H1 (cell line): ENCODE data around the gene ABCF2. TPM values are rescaled to one million over a fixed set of nuclear protein-coding genes. Genes with fewer than 3 reads are reported as not detected.

Source experiments
- ASH2L ChIP-seq: fragments of 200-600, 300-600 bp; sonication (generic); IDR thresholded peaks from one replicate; pipeline ENCODE4 v1.7.1; 2017; ENCODE audit warnings: low read length
- BRCA1 ChIP-seq: IDR thresholded peaks from 2 replicates; pipeline ENCODE4 v1.6.1; 2012; ENCODE audit warnings: low read depth, low read length, improper control_type of control experiment
- CBX5 ChIP-seq: fragments of 300-800, 300-1000 bp; sonication (generic); IDR thresholded peaks from 2 replicates; pipeline ENCODE4 v1.7.1; 2016; ENCODE audit warnings: antibody characterized with exemption, low read length, low read depth
- CBX8 ChIP-seq: fragments of 300-800, 300-1000 bp; sonication (generic); IDR thresholded peaks from 2 replicates; pipeline ENCODE4 v1.7.1; 2016; ENCODE audit warnings: low read depth, low read length, borderline replicate concordance
- EP300 ChIP-seq, 2 experiments: IDR thresholded peaks; 1 replicate in 1 of 2; 2 replicates in 1 of 2; pipeline ENCODE4 v1.6.1; 2011 to 2012; ENCODE audit warnings: low read depth in 2 of 2, low read length in 2 of 2, mild to moderate bottlenecking in 2 of 2, borderline replicate concordance in 1 of 2, inconsistent platforms in 1 of 2, moderate library complexity in 1 of 2
- HDAC2 ChIP-seq, 2 experiments: fragments of 300-600 bp in 1 of 2; sonication (generic) in 1 of 2; IDR thresholded peaks; 2 replicates each; pipeline ENCODE4 v1.6.1; 2011 to 2012; ENCODE audit warnings: low read depth in 2 of 2, low read length in 2 of 2, mild to moderate bottlenecking in 2 of 2, moderate library complexity in 2 of 2, borderline replicate concordance in 1 of 2, inconsistent platforms in 1 of 2
- PHF8 ChIP-seq: fragments of 200-600 bp; sonication (generic); conservative IDR thresholded peaks from 2 replicates; pipeline ENCODE4 v1.7.1; 2012; ENCODE audit warnings: low read depth, mild to moderate bottlenecking, inconsistent platforms, low read length, moderate library complexity
- POU5F1 ChIP-seq: IDR thresholded peaks from 2 replicates; pipeline ENCODE4 v1.6.1; 2011; ENCODE audit warnings: low read depth, mild to moderate bottlenecking, low read length, moderate library complexity
- RAD21 ChIP-seq, 2 experiments: IDR thresholded peaks in 1 of 2; conservative IDR thresholded peaks in 1 of 2; 2 replicates each; pipeline ENCODE4 v1.6.1; 2011; ENCODE audit warnings: low read depth in 2 of 2, low read length in 2 of 2, improper control_type of control experiment in 1 of 2, inconsistent platforms in 1 of 2, mild to moderate bottlenecking in 1 of 2, moderate library complexity in 1 of 2
- RNF2 ChIP-seq: fragments of 200-900, 300-1000 bp; sonication (generic); IDR thresholded peaks from 2 replicates; pipeline ENCODE4 v1.7.1; 2016; ENCODE audit warnings: borderline replicate concordance, low read depth, mild to moderate bottlenecking, antibody characterized with exemption, low read length; ENCODE audit not compliant: poor library complexity, severe bottlenecking; ENCODE audit errors: missing control alignments
- SAP30 ChIP-seq: fragments of 300-600 bp; sonication (generic); IDR thresholded peaks from 2 replicates; pipeline ENCODE4 v1.7.1; 2012; ENCODE audit warnings: low read length, moderate library complexity, mild to moderate bottlenecking, inconsistent platforms; ENCODE audit not compliant: insufficient read depth, insufficient replicate concordance
- TCF12 ChIP-seq: IDR thresholded peaks from 2 replicates; pipeline ENCODE4 v1.6.1; 2011; ENCODE audit warnings: low read depth, mild to moderate bottlenecking, low read length
- USF2 ChIP-seq: IDR thresholded peaks from 2 replicates; pipeline ENCODE4 v1.6.1; 2011; ENCODE audit warnings: low read length, improper control_type of control experiment
- ZNF274 ChIP-seq: IDR thresholded peaks from 2 replicates; pipeline ENCODE4 v1.7.0; 2012; ENCODE audit warnings: low read length, borderline replicate concordance; ENCODE audit errors: extremely low read depth
- polyA plus RNA-seq, 7 experiments: library from polyadenylated mRNA; depleted of rRNA in 3 of 7; stranded (reverse) in 5 of 7; unstranded in 2 of 7; fragments of >200 nt in 5 of 7; fragments of 200-250 nt in 2 of 7; gene quantifications; 1 replicate in 5 of 7; 2 replicates in 1 of 7; 4 replicates in 1 of 7; pipeline versions ENCODE4 v1.2.1 to v1.2.3, GENCODE V29; 2011 to 2013; ENCODE audit warnings: missing spikeins in 2 of 7, mixed read lengths in 2 of 7
- total RNA-seq: library from RNA; stranded (reverse); fragmentation: NEBNext Ultra II Directional; extraction: Animal tissue kit (Norgen Biotek cat#: 25700); gene quantifications from 2 replicates; pipeline ENCODE4 v1.2.1, GENCODE V29; 2021
- TF ChIP-seq, protein P1 (sequence below): IDR thresholded peaks from 2 replicates; pipeline ENCODE4 v1.6.1; 2012; ENCODE audit warnings: inconsistent platforms
- TF ChIP-seq, protein P2 (sequence below): IDR thresholded peaks from 2 replicates; pipeline ENCODE4 v1.6.1; 2011; ENCODE audit warnings: low read depth, mild to moderate bottlenecking, low read length; ENCODE audit not compliant: insufficient read depth
- TF ChIP-seq, protein P3 (sequence below): IDR thresholded peaks from 2 replicates; pipeline ENCODE4 v1.6.1; 2012; ENCODE audit warnings: low read length, inconsistent platforms

ABCF2 gene
- total and polyA plus RNA-seq, 2 of the 8 experiments (the other 6 are each of a cell fraction or from before 2014, with no cell fraction given): 28.0 to 55.0 TPM

DNA sequence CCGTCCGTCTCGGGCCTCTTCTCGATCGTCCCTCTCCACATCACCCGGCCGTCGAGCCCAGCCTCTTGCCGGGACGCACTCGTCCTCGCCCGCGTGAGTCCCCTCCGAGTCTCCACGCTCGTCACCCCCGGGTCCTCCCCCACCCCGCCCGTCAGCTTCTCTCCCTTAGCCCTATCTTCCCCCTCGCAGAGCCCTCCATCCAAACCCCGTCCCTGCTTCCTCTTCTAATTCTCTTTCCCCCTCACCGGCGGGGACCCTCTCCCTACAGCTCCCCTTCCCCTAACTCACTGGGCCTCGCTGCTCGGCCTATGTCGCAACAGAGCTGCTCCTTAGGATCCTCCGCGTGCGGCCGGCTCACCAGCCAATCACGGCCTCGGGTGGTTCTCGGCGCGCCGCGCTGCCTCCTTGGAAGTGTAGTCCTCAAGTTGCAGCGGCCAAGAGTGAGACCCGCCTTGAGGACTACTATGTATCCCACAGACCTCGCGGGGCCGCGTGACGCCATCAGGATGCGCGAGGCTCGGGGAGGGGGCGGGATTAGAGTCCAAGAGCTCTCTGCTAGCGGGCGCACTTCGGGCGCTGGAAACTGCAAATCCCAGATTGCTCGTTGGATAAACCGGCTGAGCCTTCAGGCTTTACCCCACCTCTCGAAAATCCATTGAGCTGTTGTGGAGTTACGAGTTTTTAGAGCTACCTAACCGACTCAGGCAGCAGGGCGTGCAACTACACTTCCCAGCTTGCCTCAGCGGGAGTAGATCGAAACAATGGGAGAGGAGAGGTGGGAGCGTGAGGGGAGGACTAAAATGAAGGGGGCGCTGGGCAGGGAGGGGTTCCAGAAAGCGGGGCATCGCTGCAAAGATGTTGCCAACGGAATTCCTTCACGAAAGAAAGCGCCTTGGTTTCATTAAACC is at the start of gene ABCF2 (continued):
- TF ChIP-seq USF2 (no peak), PHF8 (peak; percentile 71), HDAC2 (IDR thresholded peaks at IDR 0.05; ENCODE audit: borderline replicate concordance in 1 of 2, low read depth in 2 of 2, low read length in 2 of 2) (no peak; a peak in 1 of 4 replicates), ZNF274 (no peak), RNF2 (no peak), BRCA1 (no peak), SAP30 (peak; percentile 43), CBX8 (no peak), RAD21 (IDR thresholded peaks at IDR 0.05 in 1 of 2, conservative IDR thresholded peaks at IDR 0.05 in 1 of 2; ENCODE audit: low read depth in 2 of 2, low read length in 2 of 2) (no peak), TCF12 (no peak), EP300 (IDR thresholded peaks at IDR 0.05; ENCODE audit: borderline replicate concordance in 1 of 2, low read depth in 2 of 2, low read length in 2 of 2) (no peak), ASH2L (peak; percentile 79), POU5F1 (no peak), CBX5 (no peak)
- TF ChIP-seq, protein P1, sequence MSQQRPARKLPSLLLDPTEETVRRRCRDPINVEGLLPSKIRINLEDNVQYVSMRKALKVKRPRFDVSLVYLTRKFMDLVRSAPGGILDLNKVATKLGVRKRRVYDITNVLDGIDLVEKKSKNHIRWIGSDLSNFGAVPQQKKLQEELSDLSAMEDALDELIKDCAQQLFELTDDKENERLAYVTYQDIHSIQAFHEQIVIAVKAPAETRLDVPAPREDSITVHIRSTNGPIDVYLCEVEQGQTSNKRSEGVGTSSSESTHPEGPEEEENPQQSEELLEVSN: no peak
- TF ChIP-seq, protein P2, sequence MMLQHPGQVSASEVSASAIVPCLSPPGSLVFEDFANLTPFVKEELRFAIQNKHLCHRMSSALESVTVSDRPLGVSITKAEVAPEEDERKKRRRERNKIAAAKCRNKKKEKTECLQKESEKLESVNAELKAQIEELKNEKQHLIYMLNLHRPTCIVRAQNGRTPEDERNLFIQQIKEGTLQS: peak; percentile 87
- TF ChIP-seq, protein P3, sequence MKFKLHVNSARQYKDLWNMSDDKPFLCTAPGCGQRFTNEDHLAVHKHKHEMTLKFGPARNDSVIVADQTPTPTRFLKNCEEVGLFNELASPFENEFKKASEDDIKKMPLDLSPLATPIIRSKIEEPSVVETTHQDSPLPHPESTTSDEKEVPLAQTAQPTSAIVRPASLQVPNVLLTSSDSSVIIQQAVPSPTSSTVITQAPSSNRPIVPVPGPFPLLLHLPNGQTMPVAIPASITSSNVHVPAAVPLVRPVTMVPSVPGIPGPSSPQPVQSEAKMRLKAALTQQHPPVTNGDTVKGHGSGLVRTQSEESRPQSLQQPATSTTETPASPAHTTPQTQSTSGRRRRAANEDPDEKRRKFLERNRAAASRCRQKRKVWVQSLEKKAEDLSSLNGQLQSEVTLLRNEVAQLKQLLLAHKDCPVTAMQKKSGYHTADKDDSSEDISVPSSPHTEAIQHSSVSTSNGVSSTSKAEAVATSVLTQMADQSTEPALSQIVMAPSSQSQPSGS: no peak
